Ecto neural progenitor cell (in vitro differentiated cells): ENCODE data around the gene NID1.
A peak's percentile ranks its signal among the peaks of the same experiment; 100 is the strongest.

Source experiments
- DNase-seq: peaks from one replicate; pipeline ENCODE4 v3.0.0-alpha.2; 2018; ENCODE audit warnings: low spot score

Gene NID1, protein sequence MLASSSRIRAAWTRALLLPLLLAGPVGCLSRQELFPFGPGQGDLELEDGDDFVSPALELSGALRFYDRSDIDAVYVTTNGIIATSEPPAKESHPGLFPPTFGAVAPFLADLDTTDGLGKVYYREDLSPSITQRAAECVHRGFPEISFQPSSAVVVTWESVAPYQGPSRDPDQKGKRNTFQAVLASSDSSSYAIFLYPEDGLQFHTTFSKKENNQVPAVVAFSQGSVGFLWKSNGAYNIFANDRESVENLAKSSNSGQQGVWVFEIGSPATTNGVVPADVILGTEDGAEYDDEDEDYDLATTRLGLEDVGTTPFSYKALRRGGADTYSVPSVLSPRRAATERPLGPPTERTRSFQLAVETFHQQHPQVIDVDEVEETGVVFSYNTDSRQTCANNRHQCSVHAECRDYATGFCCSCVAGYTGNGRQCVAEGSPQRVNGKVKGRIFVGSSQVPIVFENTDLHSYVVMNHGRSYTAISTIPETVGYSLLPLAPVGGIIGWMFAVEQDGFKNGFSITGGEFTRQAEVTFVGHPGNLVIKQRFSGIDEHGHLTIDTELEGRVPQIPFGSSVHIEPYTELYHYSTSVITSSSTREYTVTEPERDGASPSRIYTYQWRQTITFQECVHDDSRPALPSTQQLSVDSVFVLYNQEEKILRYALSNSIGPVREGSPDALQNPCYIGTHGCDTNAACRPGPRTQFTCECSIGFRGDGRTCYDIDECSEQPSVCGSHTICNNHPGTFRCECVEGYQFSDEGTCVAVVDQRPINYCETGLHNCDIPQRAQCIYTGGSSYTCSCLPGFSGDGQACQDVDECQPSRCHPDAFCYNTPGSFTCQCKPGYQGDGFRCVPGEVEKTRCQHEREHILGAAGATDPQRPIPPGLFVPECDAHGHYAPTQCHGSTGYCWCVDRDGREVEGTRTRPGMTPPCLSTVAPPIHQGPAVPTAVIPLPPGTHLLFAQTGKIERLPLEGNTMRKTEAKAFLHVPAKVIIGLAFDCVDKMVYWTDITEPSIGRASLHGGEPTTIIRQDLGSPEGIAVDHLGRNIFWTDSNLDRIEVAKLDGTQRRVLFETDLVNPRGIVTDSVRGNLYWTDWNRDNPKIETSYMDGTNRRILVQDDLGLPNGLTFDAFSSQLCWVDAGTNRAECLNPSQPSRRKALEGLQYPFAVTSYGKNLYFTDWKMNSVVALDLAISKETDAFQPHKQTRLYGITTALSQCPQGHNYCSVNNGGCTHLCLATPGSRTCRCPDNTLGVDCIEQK

DNA sequence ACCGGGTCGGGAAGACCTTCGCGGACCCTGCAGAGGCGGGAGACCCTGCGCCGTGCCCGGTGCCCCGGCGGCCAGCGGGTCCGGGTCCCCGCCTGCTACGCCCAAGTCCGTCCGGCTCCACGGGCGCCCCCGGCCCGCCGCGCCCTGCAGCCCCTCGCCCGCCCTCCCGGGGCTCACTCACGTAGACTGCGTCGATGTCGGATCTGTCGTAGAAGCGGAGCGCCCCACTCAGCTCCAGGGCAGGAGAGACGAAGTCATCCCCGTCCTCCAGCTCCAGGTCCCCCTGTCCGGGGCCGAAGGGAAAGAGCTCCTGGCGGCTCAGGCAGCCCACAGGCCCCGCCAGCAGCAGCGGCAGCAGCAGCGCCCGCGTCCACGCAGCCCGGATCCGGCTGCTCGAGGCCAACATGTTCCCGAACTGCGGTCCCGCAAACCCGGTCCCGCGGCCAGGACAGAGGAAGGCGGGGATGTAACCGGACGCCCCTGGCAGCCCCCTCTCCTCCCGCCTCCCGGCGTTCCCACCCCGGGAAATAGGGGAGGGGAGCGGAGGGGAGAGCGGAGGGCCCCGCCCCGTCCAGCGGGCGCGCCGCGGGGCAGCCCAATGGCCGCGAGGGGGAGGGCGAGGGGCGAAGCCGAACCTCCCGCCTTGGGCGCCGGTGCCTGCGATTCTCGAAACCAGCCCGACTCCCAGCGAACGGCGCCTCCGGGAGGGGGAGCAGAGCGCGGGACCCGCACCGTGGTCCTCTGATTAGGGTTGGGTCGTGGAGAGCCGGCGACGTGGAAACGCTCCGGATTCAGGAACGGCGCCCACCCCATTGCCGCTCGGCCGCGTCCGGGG lies at the start of gene NID1:
TSS of gene NID1 (minus strand) at position 417 of the 835 bp plus-strand sequence. CDS start at position 406, 11 bp downstream.
- peak; percentile 88 for DNase-seq

DNA sequence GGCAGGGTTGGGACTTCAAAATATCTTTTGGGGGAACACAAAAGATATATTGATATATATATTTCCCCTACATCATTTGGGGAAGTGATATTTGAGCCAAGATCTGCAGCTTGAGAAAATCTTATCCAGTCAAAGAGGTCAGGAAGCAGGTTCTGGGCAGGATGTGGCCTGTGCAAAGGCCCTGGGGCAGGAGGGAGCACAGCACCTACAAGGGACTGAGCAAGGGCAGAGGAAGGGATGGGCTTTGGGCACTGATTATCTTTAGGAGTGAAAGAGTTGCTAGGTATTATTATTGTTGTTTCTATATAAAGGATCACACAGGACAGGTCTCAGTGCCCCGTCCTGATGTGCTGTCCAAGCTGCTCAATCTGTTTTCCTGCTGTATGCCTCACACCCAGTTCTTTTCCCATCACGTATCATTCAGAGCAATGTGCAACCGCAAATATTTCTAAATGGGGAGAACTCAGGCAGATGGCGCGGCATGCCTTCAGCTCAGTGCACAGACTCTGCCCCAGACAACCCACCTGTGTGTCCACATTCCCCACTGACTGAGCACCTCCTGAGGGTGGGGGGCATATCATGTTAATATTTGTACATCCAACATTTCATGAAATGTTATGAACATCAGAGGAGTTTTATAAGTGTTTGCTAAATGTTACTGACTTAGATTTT lies 49.3 kb upstream of the NID1 start:
- no peak for DNase-seq

DNA sequence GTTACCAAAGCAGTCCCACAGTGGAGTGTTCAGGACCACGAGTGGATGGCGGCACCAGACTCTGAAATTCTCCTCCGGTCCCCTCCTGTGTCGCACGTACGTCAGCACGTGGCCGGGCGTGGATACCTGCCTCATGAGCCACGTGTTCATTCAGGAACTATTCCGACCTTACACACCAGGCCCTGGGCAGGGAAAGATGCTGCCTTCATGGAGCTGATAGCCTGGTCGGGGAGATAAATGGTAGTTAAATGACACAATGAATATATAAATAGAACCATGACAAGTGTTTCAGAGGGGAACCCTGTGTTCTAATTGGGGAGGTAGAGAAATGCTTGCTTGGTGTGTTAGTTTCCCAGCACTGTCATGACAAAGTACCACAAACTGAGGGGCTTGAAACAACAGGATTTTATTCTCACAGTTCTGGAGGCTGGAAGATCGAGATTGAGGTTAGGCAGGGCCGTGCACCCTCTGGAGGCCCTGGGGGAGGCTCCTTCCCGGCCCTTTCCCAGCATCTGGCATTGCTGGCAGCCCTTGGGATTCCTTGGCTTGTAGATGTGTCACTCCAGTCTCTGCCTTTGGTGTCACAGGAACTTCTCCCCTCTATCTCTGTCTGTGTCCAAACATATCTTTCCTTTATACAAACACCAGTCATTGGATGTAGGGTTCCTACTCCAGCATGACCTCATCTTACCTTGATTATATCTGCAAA lies 48.6 kb upstream of the NID1 start:
- DNase-seq, result no peak

DNA sequence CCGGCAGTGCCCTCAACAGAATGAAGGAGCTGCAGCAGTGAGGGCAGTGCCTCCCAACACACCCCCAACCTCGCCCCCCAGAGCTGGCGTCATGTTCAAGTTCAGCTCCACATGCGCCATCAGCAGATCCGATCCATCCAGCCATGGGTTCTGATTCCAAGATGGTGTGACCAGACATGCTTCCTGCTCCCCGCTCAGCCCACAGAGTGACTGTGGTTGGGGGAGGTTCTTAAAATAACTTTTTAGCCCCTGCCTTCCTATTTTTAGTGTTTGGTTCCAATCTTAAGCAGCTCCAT lies 47.4 kb upstream of the NID1 start:
- DNase-seq, result no peak

DNA sequence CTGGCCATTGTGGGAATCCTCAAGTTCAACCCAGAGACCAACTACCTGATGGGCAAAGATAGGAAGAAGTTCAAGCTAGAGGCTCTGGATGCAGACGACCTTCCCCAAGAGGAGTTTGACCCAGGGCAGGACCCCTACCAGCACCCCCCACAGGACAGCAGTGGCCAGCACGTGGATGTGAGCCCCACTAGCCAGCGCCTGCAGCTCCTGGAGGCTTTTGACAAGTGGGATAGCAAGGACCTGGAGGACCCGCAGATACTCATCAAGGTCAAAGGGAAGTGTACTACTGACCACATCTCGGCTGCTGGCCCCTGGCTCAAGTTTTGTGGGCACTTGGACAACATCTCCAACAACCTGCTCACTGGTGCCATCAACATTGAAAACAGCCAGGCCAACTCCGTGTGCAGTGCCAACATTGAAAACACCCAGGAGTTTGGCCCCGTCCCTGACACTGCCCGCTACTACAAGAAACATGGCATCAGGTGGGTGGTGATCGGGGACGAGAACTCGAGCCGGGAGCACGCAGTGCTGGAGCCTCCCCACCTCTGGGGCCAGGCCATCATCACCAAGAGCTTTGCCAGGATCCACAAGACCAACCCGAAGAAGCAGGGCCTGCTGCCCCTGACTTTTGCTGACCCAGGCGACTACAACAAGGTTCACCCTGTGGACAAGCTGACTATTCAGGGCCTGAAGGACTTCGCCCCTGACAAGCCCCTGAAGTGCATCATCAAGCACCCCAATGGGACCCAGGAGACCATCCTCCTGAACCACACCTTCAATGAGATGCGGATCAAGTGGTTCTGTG lies 46.8 kb upstream of the NID1 start:
- no peak for DNase-seq

DNA sequence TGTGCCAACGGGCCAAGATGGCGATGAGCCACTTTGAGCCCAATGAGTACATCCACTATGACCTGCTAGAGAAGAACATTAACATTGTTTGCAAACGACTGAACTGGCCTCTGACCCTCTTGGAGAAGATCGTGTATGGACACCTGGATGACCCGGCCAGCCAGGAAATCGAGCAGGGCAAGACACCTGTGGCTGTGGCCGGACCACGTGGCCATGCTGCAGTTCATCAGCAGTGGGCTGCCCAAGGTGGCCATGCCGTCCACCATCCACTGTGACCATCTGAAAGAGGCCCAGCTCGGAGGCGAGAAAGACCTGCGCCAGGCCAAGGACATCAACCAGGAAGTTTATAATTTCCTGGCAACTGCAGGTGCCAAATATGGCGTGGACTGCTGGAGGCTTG lies 45.2 kb upstream of the NID1 start:
- DNase-seq, result no peak

DNA sequence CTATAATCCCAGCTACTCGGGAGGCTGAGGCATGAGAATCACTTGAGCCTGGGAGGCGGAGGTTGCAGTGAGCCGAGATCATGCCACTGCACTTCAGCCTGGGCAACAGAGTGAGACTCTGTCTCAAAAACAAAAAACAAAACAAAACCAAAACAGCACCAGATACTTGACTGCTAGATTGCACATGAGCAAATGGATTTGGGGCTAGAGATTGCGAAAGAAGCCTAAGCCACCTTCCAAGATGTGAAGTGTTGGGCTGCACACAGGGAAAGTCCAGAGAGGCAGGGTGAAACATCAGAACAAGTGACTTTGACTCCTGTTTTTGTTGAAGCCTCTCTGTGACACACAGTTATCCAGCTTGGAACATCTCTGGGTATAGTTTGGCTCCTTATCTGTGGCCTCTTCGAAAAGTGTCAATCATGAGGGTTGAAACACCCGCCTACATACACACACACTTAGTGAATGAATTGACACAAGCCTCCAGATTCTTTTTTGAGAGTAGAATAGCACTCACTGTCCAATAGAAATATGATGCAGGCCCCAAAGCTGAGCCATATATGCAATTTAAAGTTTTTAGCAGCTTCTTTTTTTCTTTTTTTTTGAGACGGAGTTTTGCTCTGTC lies 43.2 kb upstream of the NID1 start:
- no peak for DNase-seq

DNA sequence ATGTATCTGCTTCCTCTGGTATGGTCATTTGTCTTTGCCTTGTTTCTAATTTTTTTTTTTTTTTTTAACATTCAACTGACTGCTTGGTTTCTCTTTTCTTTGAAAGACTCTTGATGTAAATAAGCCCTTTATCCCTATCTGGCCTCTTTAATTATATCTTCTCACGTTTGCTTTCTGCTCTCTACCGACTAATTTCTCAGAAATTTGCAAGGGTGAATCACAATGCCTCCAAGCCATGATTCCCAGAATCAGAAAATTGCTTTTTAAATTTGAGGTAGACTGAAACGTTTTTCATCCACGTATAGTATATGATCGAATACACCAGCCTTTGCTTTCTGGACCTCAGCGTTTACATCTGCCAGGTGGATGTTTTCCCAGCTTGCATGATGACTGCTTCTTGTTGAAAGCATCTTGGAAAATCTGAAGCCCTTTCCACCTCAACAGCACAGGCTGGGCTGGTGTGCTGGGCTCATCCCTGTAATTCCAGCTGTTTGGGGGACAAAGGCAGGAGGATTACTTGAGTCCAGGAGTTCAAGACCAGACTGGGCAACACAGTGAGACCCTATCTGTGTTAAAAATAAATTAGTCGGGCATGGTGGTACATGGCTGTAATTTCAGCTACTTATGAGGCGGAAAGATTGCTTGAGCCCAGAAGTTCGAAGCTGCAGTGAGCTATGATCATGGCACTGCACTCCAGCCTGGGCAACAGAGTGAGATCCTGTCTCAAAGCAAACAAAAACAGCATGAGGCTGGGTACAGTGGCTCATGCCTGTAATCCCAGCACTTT lies 42.4 kb upstream of the NID1 start:
- DNase-seq, result no peak

DNA sequence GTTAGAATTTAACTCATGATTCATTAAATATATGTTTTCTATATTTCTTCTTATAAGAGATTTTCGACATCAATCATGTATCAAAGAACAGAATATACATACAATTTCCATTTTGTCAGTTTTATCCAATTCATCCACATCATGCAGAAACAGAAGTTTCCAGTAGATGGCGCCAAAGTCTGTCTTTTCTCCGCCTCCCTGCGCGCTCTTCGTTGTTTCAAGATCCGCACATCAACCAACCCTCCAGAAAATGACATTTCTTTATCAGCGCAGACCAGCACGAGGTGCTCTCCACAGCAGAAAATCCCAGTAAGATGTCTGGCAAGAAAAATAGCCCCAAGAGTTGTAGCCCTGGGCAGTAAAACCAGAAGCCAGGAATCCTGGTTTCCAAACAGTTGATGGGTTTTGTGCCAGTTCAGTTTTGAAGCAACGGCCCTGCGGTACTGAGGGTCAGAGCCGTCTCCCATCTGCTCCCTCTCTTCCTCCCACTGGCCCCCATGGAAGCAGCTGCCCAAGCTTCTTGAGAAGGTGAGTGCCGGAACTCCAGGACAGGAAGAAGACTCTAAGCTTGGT lies 38.8 kb upstream of the NID1 start:
- peak; percentile 66 for DNase-seq

DNA sequence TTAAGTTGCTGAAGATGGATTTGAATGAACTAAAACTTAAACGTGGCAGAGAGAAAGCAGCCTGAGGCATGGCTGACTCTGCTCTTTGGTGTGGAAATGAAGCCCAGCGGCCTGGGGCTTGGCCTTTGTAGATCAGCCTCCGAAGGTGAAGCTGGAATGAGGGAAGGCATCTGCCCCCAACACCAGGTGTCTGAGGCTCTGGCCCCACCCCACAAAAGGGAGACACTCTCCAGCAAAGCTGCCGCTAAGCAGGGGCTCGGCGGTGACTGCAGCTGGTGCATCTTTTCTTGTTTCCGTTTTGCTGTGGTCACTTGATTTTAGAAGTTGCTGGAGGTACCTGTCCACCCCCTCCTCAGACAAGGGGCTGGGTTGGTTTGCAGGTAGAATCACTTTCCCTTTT lies 38.2 kb upstream of the NID1 start:
- no peak for DNase-seq

DNA sequence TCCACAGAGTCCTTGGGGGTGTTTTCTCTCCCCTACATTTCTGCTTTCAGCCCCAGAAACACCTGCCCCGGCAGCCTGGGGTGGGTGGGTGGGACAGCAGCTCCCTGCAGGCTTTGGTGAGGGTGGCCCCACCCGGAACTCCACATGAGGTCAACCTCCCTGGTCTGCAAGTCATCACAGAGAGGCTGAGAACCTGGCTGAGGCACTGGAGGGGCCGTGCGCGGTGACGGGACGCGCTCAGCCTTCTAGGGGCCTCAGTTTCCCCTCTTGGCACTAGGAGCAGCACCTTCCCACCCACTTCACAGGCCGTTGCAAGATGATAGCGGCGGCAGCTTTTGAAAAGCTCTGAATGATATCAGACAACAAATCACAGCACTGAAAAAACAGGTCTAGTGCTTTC lies 37.7 kb upstream of the NID1 start:
- no peak for DNase-seq

DNA sequence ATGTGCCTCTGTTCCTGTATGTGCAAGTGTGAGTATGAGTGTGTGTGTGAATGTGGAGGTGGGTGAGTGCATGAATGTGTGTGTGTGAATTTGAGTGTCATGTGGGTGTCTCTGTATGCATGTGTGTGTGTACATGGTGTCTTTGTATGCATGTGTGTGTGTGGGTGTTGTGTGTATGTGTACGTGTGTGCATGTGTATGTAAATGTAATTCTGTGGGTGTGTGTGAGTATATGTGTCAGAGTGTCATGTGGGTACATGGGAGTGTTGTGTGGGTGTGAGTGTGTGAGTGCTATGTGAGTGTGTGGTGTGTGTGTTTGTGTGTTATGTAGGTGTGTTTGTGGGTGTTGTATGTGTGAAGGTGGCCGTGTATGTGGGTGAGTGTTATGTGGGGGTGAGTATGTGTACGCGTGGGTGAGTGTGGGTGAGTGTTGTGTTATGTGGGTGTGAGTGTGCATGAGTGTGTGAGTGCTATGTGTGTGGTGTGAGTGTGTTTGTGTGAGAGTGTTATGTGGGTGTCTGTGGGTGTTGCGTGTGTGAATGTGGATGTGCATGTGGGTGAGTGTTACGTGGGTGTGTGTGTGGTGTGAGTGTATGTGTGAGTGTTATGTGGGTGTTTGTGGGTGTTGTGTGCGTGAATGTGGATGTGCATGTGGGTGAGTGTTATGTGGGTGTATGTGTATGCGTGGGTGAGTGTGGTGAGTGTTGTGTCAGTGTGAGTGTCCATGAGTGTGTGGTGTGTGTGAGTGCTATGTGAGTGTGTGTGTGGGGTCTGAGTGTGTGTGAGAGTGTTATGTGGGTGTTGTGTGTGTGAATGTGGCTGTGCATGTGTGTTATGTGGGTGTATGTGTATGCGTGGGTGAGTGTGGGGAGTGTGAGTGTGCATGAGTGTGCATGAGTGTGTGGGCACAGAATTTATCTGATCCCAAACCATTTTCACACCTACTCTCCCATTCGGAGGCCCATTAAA lies 36.6 kb upstream of the NID1 start:
- DNase-seq, result no peak

DNA sequence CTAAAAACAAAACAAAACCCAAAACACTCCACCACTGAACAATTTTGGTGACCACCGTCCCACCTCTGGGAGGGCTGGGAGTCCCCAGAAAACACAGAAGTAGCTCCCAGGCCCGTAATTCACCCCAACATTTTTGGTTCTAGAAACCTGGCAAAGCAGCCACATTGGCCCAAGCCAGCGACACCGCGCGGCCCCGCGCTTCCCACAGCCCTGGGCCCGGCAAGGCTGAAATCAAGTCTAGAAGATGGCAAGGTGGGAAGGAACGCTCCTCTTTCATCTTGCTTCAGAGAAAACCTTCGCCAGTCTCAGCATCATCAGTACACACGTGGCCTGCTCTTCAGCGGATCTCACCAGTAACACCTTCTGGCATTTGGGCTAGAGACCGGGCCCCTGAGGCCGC lies 35.9 kb upstream of the NID1 start:
- DNase-seq, result no peak

DNA sequence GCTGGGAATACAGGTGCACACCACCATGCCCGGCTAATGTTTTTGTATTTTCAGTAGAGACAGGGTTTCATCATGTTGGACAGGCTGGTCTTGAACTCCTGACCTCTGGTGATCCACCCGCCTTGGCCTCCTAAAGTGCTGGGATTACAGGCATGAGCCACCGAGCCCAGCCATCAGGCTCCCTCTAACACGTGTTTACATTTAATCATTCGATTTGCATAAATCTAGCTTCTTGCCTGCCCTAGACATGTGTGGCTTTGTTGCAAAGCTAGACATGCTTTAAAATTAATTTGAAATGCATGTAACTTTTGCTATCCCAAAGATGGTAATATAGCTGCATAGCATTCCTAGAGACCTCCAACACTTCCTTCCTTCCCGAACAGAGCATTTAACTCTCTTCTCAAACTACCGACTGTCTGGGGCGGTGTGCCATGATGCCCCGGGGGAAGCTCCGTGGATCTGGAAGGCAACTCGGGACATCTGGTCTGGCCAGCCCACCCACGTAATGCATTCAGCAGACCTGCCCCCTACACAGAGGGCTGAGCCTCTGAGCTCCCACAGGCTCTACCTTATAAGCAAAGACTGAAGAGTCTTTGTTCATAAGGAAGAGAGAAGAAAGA lies 34.6 kb upstream of the NID1 start:
- DNase-seq, result no peak

DNA sequence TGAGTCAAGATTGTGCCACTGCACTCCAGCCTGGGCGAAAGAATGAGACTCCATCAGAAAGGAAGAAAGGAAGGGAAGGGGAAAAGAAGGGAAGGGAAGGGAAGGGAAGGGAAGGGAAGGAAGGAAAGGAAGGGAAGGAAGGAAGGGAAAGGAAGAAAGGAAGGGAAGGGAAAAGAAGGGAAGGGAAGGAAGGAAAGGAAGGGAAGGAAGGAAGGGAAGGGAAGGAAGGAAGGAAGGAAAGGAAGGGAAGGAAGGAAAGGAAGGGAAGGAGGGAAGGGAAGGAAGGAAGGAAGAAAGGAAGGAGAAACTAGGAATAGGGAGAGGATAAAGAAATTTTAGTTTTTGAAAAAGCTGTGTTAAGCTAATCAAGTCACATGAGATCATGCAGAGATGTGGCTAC lies 33.4 kb upstream of the NID1 start:
- no peak for DNase-seq
